IMR-90 (cell line): ENCODE measurements around the gene PNLIP. TPM values are rescaled to one million over a fixed set of nuclear protein-coding genes. Genes with fewer than 3 reads are reported as not detected.

ENCODE experiments used
- ATAC-seq: fragments of 200-7000 bp; cut with Tn5 transposase; 2 replicates; pipeline ENCODE4 v1.9.1; 2020; ENCODE audit warnings: low read depth, mild to moderate bottlenecking, moderate library complexity
- BruUV-seq: library from RNA; stranded (reverse); fragments of 400-500 nt; replicated peaks from 2 replicates; lab custom pipeline; 2021; lab: Mats Ljungman, UMichigan
- CTCF ChIA-PET: fragments of 300-600 bp; formaldehyde crosslinking; extraction: SDS; loops from one replicate; lab custom pipeline; 2021; ENCODE audit warnings: antibody characterized with exemption; lab: Yijun Ruan, JAX
- POLR2A ChIA-PET: fragments of 300-600 bp; sonication (Branson Sonifier 250); formaldehyde crosslinking; loops from one replicate; lab custom pipeline; 2022; ENCODE audit warnings: antibody characterized with exemption; ENCODE audit not compliant: unreplicated experiment; lab: Charles Lee
- DNase-seq: peaks from one replicate; pipeline ENCODE4 v3.0.0; 2013
- H2AFZ ChIP-seq: replicated peaks from 2 replicates; pipeline ENCODE3; 2013; ENCODE audit warnings: low read length, mild to moderate bottlenecking; ENCODE audit not compliant: poor library complexity
- H2AK5ac ChIP-seq: 2 replicates; pipeline ENCODE4 v1.6.1; 2013; ENCODE audit warnings: low read depth, low read length, inconsistent platforms
- H2AK9ac ChIP-seq: replicated peaks from 2 replicates; pipeline ENCODE3; 2013; ENCODE audit warnings: mild to moderate bottlenecking, low read depth, low read length, moderate library complexity; ENCODE audit not compliant: poor library complexity
- H2BK120ac ChIP-seq: 2 replicates; pipeline ENCODE4 v1.6.1; 2013; ENCODE audit warnings: low read depth, low read length, inconsistent platforms
- H2BK15ac ChIP-seq: 3 replicates; pipeline ENCODE4 v1.6.1; 2013; ENCODE audit warnings: low read depth, low read length, inconsistent platforms
- H2BK20ac ChIP-seq: 2 replicates; pipeline ENCODE4 v1.6.1; 2013; ENCODE audit warnings: low read depth, mild to moderate bottlenecking, inconsistent platforms, low read length, moderate library complexity
- H2BK5ac ChIP-seq: 2 replicates; pipeline ENCODE4 v1.6.1; 2013; ENCODE audit warnings: mild to moderate bottlenecking, low read depth, low read length, inconsistent platforms; ENCODE audit not compliant: poor library complexity, severe bottlenecking
- H3K14ac ChIP-seq: replicated peaks from 2 replicates; pipeline ENCODE4 v1.6.1; 2013; ENCODE audit warnings: low read depth, low read length, inconsistent platforms
- H3K18ac ChIP-seq: 2 replicates; pipeline ENCODE4 v1.6.1; 2013; ENCODE audit warnings: low read depth, low read length, control low read depth
- H3K23ac ChIP-seq: 2 replicates; pipeline ENCODE4 v1.6.1; 2013; ENCODE audit warnings: low read depth, low read length, inconsistent platforms
- H3K27ac ChIP-seq: 2 replicates; pipeline ENCODE4 v1.5.1; 2013; ENCODE audit warnings: mild to moderate bottlenecking, control low read depth, low read length; ENCODE audit not compliant: insufficient read depth
- H3K27me3 ChIP-seq: 2 replicates; pipeline ENCODE4 v1.6.1; 2013; ENCODE audit warnings: low read length; ENCODE audit not compliant: control insufficient read depth, insufficient read depth
- H3K36me3 ChIP-seq: 2 replicates; pipeline ENCODE4 v1.6.1; 2013; ENCODE audit warnings: low read length, mixed read lengths; ENCODE audit not compliant: control insufficient read depth, insufficient read depth
- H3K4ac ChIP-seq: 2 replicates; pipeline ENCODE4 v1.6.1; 2013; ENCODE audit warnings: low read depth, low read length, inconsistent platforms
- H3K4me1 ChIP-seq: 2 replicates; pipeline ENCODE4 v1.6.1; 2013; ENCODE audit warnings: low read length, mixed read lengths; ENCODE audit not compliant: control insufficient read depth, insufficient read depth
- H3K4me2 ChIP-seq: 2 replicates; pipeline ENCODE4 v1.6.1; 2013; ENCODE audit warnings: low read depth, mild to moderate bottlenecking, control low read depth, low read length, moderate library complexity
- H3K4me3 ChIP-seq: 2 replicates; pipeline ENCODE4 v1.5.1; 2013; ENCODE audit warnings: low read depth, mild to moderate bottlenecking, control low read depth, low read length, moderate library complexity; ENCODE audit not compliant: insufficient read depth
- H3K56ac ChIP-seq: 2 replicates; pipeline ENCODE4 v1.6.1; 2013; ENCODE audit warnings: low read length, inconsistent platforms; ENCODE audit not compliant: insufficient read depth; ENCODE audit errors: extremely low read depth
- H3K79me1 ChIP-seq, 2 experiments: 2 replicates each; pipeline ENCODE4 v1.6.1; 2013; ENCODE audit warnings: low read length in 2 of 2, inconsistent platforms in 1 of 2, low read depth in 1 of 2
- H3K9ac ChIP-seq: 2 replicates; pipeline ENCODE4 v1.6.1; 2013; ENCODE audit warnings: low read depth, low read length, control low read depth
- H3K9me1 ChIP-seq: 2 replicates; pipeline ENCODE4 v1.6.1; 2013; ENCODE audit warnings: low read length, inconsistent platforms; ENCODE audit not compliant: insufficient read depth
- H3K9me3 ChIP-seq: 2 replicates; pipeline ENCODE4 v1.6.1; 2013; ENCODE audit warnings: low read length; ENCODE audit not compliant: control insufficient read depth, insufficient read depth
- H4K20me1 ChIP-seq: 2 replicates; pipeline ENCODE4 v1.6.1; 2013; ENCODE audit warnings: low read length, inconsistent platforms; ENCODE audit not compliant: insufficient read depth
- H4K5ac ChIP-seq: 2 replicates; pipeline ENCODE4 v1.6.1; 2013; ENCODE audit warnings: mild to moderate bottlenecking, low read depth, low read length, control low read depth
- H4K8ac ChIP-seq, 2 experiments: 2 replicates each; pipeline ENCODE4 v1.6.1; 2013; ENCODE audit warnings: low read depth in 2 of 2, low read length in 2 of 2, control low read depth in 1 of 2, inconsistent platforms in 1 of 2
- H4K91ac ChIP-seq: 2 replicates; pipeline ENCODE4 v1.6.1; 2013; ENCODE audit warnings: low read depth, low read length, inconsistent platforms; ENCODE audit not compliant: insufficient read depth
- BHLHE40 ChIP-seq: fragments of 150-350 bp; IDR thresholded peaks from 2 replicates; pipeline ENCODE4 v1.6.1; 2016; ENCODE audit warnings: mild to moderate bottlenecking, low read depth, low read length
- CEBPB ChIP-seq: IDR thresholded peaks from 2 replicates; pipeline ENCODE4 v1.6.1; 2012; ENCODE audit warnings: low read depth, low read length, improper control_type of control experiment
- CTCF ChIP-seq: conservative IDR thresholded peaks from 2 replicates; pipeline ENCODE4 v1.5.1; 2012; ENCODE audit warnings: mild to moderate bottlenecking, low read depth, low read length, improper control_type of control experiment
- FOS ChIP-seq: fragments of 150-350 bp; IDR thresholded peaks from 2 replicates; pipeline ENCODE4 v1.6.1; 2016; ENCODE audit warnings: low read depth, low read length
- MAFK ChIP-seq: IDR thresholded peaks from 2 replicates; pipeline ENCODE4 v1.6.1; 2012; ENCODE audit warnings: low read depth, low read length, improper control_type of control experiment
- MAZ ChIP-seq: IDR thresholded peaks from 2 replicates; pipeline ENCODE4 v1.6.1; 2012; ENCODE audit warnings: low read depth, mild to moderate bottlenecking, low read length, improper control_type of control experiment, moderate library complexity, borderline replicate concordance
- MXI1 ChIP-seq: IDR thresholded peaks from 2 replicates; pipeline ENCODE4 v1.6.1; 2012; ENCODE audit warnings: low read depth, mild to moderate bottlenecking, low read length, moderate library complexity, borderline replicate concordance
- POLR2A ChIP-seq: IDR thresholded peaks from 2 replicates; pipeline ENCODE4 v1.6.1; 2012; ENCODE audit warnings: mild to moderate bottlenecking, low read depth, low read length
- RCOR1 ChIP-seq: IDR thresholded peaks from 2 replicates; pipeline ENCODE4 v1.6.1; 2012; ENCODE audit warnings: mild to moderate bottlenecking, low read length, improper control_type of control experiment; ENCODE audit not compliant: insufficient replicate concordance
- RFX5 ChIP-seq: IDR thresholded peaks from 2 replicates; pipeline ENCODE4 v1.8.0; 2012; ENCODE audit warnings: low read depth, mild to moderate bottlenecking, low read length, moderate library complexity
- dilution Hi-C: fragments of 300-500 bp; cut with HindIII; formaldehyde crosslinking; loops from one replicate; pipeline ENCODE4 v1.14.3; 2018; ENCODE audit warnings: low sequenced_read_pairs; ENCODE audit not compliant: unreplicated experiment
- in situ Hi-C: fragments of 300-500 bp; cut with MboI; formaldehyde crosslinking; loops from 3 replicates; pipeline ENCODE4 v1.14.3; 2019; ENCODE audit warnings: low sequenced_read_pairs, inconsistent platforms, mixed read lengths
- intact Hi-C: fragments of 100-400 bp; cut with micrococcal nuclease; formaldehyde crosslinking; loops from 2 replicates; pipeline ENCODE4 v1.10.0; 2022
- polyA plus RNA-seq, 3 experiments: library from polyadenylated mRNA; depleted of rRNA; stranded (reverse); fragments of >200 nt; gene quantifications; 2 replicates each; pipeline ENCODE4 v1.2.3, GENCODE V29; 2012; ENCODE audit warnings: low replicate concordance in 1 of 3
- total RNA-seq: library from RNA; depleted of rRNA; stranded (reverse); fragments of >200 nt; gene quantifications from 2 replicates; pipeline ENCODE4 v1.2.3, GENCODE V29; 2012
- TF ChIP-seq, protein P1 (sequence below): fragments of 150-350 bp; IDR thresholded peaks from 2 replicates; pipeline ENCODE4 v1.6.1; 2016; ENCODE audit warnings: low read depth, mild to moderate bottlenecking, low read length, moderate library complexity, borderline replicate concordance
- TF ChIP-seq, protein P2 (sequence below): fragments of 150-350 bp; IDR thresholded peaks from 2 replicates; pipeline ENCODE4 v1.6.1; 2017; ENCODE audit warnings: mild to moderate bottlenecking, antibody characterized with exemption, low read length, low read depth

PNLIP gene
- total and polyA plus RNA-seq, 2 of the 4 experiments (the other 2 are of a cell fraction) = not detected

GRCh38 chr10:116538456-116538855, 7.3 kb upstream of the PNLIP start:
- Histone ChIP-seq H4K91ac (no peak overlapping the region), H3K14ac (no peak overlapping the region), H3K9me3 (no peaks in the 10 kb centered on the region), H2BK20ac (no peak overlapping the region), H3K4me3 (no peak overlapping the region), H4K8ac (no peak overlapping the region), H3K27me3 (no peaks in the 10 kb centered on the region), H3K4me1 (no peaks in the 10 kb centered on the region), H2BK5ac (no peak overlapping the region), H2BK120ac (no peak overlapping the region), H4K5ac (no peak overlapping the region), H2AK9ac (no peak overlapping the region), H3K36me3 (no peaks in the 10 kb centered on the region), H2AFZ (no peak overlapping the region), H2BK15ac (no peak overlapping the region), H3K79me1 (no peaks in the 10 kb centered on the region), H3K9me1 (no peaks in the 10 kb centered on the region), H3K4ac (no peak overlapping the region), H3K56ac (no peak overlapping the region), H2AK5ac (no peak overlapping the region), H4K20me1 (no peaks in the 10 kb centered on the region), H3K27ac (no peak overlapping the region), H3K18ac (no peak overlapping the region), H3K9ac (no peak overlapping the region), H3K4me2 (no peak overlapping the region), H3K23ac (no peak overlapping the region)
- intact Hi-C loops = no loop called here
- no TSS peak for BruUV-seq
- in situ Hi-C loops = no loop called here
- dilution Hi-C loops = no loop called here
- CTCF ChIA-PET = no interaction called here
- DNase-seq (peak; percentile 7), ATAC-seq (no peak)
- POLR2A ChIA-PET = no interaction called here
- TF ChIP-seq MXI1 (no peak), BHLHE40 (no peak), CEBPB (no peak), RFX5 (no peak), POLR2A (no peak), CTCF (no peak), MAZ (no peak), FOS (no peak), RCOR1 (no peak), MAFK (no peak)
- TF ChIP-seq, protein P1, sequence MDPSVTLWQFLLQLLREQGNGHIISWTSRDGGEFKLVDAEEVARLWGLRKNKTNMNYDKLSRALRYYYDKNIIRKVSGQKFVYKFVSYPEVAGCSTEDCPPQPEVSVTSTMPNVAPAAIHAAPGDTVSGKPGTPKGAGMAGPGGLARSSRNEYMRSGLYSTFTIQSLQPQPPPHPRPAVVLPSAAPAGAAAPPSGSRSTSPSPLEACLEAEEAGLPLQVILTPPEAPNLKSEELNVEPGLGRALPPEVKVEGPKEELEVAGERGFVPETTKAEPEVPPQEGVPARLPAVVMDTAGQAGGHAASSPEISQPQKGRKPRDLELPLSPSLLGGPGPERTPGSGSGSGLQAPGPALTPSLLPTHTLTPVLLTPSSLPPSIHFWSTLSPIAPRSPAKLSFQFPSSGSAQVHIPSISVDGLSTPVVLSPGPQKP = no peak
- TF ChIP-seq, protein P2, sequence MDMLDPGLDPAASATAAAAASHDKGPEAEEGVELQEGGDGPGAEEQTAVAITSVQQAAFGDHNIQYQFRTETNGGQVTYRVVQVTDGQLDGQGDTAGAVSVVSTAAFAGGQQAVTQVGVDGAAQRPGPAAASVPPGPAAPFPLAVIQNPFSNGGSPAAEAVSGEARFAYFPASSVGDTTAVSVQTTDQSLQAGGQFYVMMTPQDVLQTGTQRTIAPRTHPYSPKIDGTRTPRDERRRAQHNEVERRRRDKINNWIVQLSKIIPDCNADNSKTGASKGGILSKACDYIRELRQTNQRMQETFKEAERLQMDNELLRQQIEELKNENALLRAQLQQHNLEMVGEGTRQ = no peak
